Immature natural killer cell (primary cell): ENCODE results near the gene CHI3L1. TPM values are rescaled to one million over a fixed set of nuclear protein-coding genes. Genes with fewer than 3 reads are reported as not detected.

Experiments
- DNase-seq, 3 donors: peaks; one replicate each; pipeline ENCODE4 v3.0.0; 2022; ENCODE audit warnings: mixed read lengths in 1 of 3
- H3K27ac Mint-ChIP-seq, 6 donors: one replicate each; pipeline ENCODE4 v1.8.0; 2020; ENCODE audit warnings: mixed read lengths in 6 of 6, mild to moderate bottlenecking in 5 of 6, inconsistent platforms in 4 of 6, moderate library complexity in 3 of 6
- H3K27me3 Mint-ChIP-seq, 3 donors: one replicate each; pipeline ENCODE4 v1.8.0; 2020 to 2021; ENCODE audit warnings: low read depth in 3 of 3, mild to moderate bottlenecking in 3 of 3, mixed read lengths in 3 of 3, moderate library complexity in 3 of 3, inconsistent platforms in 1 of 3
- H3K36me3 Mint-ChIP-seq, 3 donors: one replicate each; pipeline ENCODE4 v1.8.0; 2020; ENCODE audit warnings: mixed read lengths in 3 of 3, inconsistent platforms in 2 of 3, mild to moderate bottlenecking in 2 of 3
- H3K4me1 Mint-ChIP-seq, 2 donors: one replicate each; pipeline ENCODE4 v1.8.0; 2020; ENCODE audit warnings: inconsistent platforms in 2 of 2, mild to moderate bottlenecking in 2 of 2, mixed read lengths in 2 of 2, moderate library complexity in 1 of 2
- H3K4me3 Mint-ChIP-seq, 5 donors: one replicate each; pipeline ENCODE4 v1.8.0; 2020; ENCODE audit warnings: mild to moderate bottlenecking in 5 of 5, mixed read lengths in 5 of 5, inconsistent platforms in 3 of 5, moderate library complexity in 3 of 5
- H3K9me3 Mint-ChIP-seq, 6 donors: one replicate each; pipeline ENCODE4 v1.8.0; 2020; ENCODE audit warnings: mild to moderate bottlenecking in 6 of 6, mixed read lengths in 6 of 6, inconsistent platforms in 4 of 6, moderate library complexity in 3 of 6
- polyA plus RNA-seq, 3 donors: library from polyadenylated mRNA; unstranded; fragments of 300-500 nt; fragmentation: Illumina TruSeq; gene quantifications; one replicate each; pipeline ENCODE4 v1.2.3, GENCODE V29; 2021

The CHI3L1 gene
- polyA plus RNA-seq, 3 donors from 2014 or later, result not detected

DNA sequence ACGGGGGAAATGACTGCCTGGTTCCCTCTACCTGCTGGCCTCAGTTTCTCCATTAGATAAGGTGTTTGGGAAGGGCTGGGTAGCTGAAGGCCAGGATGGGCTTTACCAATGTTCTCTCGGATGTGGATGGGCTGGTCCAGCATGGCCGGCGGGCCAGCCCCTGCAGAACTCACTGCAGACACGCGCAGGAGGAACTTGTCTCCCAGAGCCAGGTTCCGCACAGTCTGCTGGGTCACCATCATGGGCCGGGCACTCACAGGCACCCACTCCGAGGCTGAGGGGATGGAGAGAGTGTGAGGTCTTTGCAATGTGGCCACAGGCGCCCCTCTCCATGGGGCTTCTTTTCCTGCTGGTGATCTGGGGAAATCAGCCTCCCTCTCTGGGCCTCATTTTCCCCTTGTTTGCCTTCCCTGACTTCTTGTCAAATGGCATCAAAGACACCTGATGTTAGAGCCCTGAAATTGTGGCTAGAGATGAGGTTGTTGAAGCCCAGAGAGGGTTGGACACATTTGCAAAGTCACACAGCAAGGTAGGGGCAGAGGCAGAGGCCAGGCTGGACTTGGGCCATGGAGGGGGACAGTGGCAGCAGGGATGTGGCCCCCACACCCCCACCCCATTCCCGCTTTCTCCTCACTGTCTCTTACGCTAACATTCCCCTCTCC is 12.0 kb downstream of the CHI3L1 start:
- no peaks in the 10 kb centered on the region for H3K9me3 Mint-ChIP-seq
- no peaks in the 10 kb centered on the region for H3K4me1 Mint-ChIP-seq
- H3K27me3 Mint-ChIP-seq, result peaks cover 1 to 5% (median 3%) of the 10 kb centered on the region in 3 donors
- no peak overlapping the region for H3K27ac Mint-ChIP-seq
- no peaks in the 10 kb centered on the region for H3K36me3 Mint-ChIP-seq
- H3K4me3 Mint-ChIP-seq, result no peak overlapping the region
- DNase-seq, result no peak

GRCh38 chr1:203173566-203173965 is 12.9 kb downstream of the CHI3L1 start:
- Mint-ChIP-seq H3K36me3 (no peaks in the 10 kb centered on the region), H3K9me3 (no peaks in the 10 kb centered on the region), H3K27ac (no peak overlapping the region), H3K27me3 (peaks cover 0 to 5% (median 3%) of the 10 kb centered on the region in 3 donors), H3K4me1 (no peaks in the 10 kb centered on the region), H3K4me3 (no peak overlapping the region)
- no peak for DNase-seq

GRCh38 chr1:203173011-203173555 is 13.4 kb downstream of the CHI3L1 start:
- no peak for DNase-seq
- Mint-ChIP-seq H3K4me3 (no peak overlapping the region), H3K9me3 (no peaks in the 10 kb centered on the region), H3K4me1 (no peaks in the 10 kb centered on the region), H3K27ac (no peak overlapping the region), H3K27me3 (peaks cover 0 to 5% (median 3%) of the 10 kb centered on the region in 3 donors), H3K36me3 (no peaks in the 10 kb centered on the region)

GRCh38 chr1:203172184-203173010 is 14.1 kb downstream of the CHI3L1 start:
- Mint-ChIP-seq H3K36me3 (no peaks in the 10 kb centered on the region), H3K9me3 (no peaks in the 10 kb centered on the region), H3K27ac (no peak overlapping the region), H3K4me1 (no peaks in the 10 kb centered on the region), H3K4me3 (no peak overlapping the region), H3K27me3 (peaks cover 0 to 2% (median 1%) of the 10 kb centered on the region in 3 donors)
- peak; percentile 18 to 27 (median 20) for DNase-seq

DNA sequence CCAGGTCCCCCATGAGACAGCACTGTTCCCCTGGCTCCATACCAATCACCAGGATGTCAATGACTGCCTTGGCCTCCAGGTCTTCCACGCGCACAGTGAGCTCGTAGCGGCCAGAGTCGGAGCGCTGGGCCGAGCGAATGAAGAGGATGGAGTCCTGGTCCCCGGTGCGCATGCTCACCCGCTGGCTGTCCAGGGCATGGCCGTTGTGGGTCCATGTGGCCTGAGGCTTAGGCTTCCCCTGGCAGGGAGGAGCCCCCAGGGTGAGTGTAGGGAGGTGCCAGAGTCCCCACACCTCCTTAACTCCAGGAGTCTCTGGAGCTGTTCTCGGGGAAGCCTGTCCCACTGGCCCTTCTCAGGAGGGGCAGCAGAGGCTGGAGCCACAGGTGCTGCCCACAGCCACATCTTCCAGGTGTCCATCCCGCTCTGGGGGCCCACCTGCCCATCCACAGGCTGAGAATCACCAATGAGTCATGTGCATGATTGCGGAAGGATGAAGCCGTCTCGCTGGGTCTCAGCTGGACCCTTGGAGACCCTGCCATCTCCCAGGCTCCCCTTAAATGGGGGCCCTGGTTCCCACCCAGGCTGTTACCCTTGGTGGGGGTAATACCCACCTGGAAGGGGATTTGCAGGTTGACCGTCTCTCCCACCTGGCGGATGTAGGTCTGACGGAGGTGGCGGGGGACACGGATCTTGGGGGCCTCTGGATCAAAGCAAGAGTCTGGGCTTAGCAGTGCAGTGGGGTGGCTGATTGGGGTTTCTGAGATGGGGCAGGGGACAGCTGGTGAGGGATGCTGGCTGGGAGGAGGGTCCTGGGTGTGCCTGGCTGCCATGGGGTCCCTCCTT is 14.9 kb downstream of the CHI3L1 start:
- Mint-ChIP-seq H3K4me1 (no peaks in the 10 kb centered on the region), H3K36me3 (no peaks in the 10 kb centered on the region), H3K27ac (no peak overlapping the region), H3K27me3 (peaks cover 0 to 2% (median 1%) of the 10 kb centered on the region in 3 donors), H3K4me3 (no peak overlapping the region), H3K9me3 (no peaks in the 10 kb centered on the region)
- no peak for DNase-seq

- H3K4me3 Mint-ChIP-seq, result no peak overlapping the region
- H3K27ac Mint-ChIP-seq, result no peak overlapping the region
- peaks cover 0 to 1% (median under 1%) of the 10 kb centered on the region in 3 donors for H3K27me3 Mint-ChIP-seq
- H3K4me1 Mint-ChIP-seq, result no peaks in the 10 kb centered on the region
- H3K9me3 Mint-ChIP-seq, result no peaks in the 10 kb centered on the region
- DNase-seq, result no peak
- no peaks in the 10 kb centered on the region for H3K36me3 Mint-ChIP-seq
Observed at GRCh38 chr1:203170625-203171330, 15.7 kb downstream of the CHI3L1 start.

DNA sequence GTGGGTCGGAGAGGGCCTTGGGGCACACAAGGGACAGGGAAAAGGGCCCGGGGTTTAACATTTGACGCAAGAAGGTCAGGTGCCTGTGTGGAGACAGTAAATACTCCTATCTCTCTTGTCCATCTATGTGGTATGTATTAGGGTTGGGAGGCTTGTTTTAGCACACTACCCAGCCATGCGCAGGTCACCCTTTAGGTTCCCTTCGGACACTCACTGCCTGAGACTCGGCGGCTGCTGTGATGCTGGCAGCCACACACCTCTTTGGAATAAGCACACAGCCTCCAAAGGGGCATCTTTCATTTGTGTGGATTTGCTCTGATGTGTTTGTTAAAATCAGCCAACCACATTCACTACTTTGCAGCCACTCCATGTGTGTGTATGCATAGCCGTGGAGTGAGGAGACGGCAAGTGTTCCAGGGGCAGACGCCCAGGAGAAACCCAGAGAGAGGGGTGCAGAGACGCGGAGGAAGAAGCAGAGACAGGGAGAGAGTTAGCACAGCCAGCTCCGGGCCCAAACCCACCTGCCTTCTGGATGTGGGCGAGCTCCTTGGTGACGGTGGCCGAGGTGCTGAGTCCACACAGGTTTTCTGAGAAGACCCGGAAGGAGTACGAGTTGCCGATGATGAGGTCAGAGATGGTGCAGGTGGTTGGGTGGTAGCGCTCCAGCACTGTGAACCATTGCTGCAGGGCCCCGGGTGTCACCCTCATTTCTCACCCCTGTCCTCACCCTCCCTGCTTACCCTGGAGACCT is 16.6 kb downstream of the CHI3L1 start:
- Mint-ChIP-seq H3K9me3 (no peaks in the 10 kb centered on the region), H3K4me1 (no peaks in the 10 kb centered on the region), H3K36me3 (no peaks in the 10 kb centered on the region), H3K4me3 (no peak overlapping the region), H3K27ac (no peak overlapping the region), H3K27me3 (peaks cover 0 to 2% (median 1%) of the 10 kb centered on the region in 3 donors)
- DNase-seq, result no peak

DNA sequence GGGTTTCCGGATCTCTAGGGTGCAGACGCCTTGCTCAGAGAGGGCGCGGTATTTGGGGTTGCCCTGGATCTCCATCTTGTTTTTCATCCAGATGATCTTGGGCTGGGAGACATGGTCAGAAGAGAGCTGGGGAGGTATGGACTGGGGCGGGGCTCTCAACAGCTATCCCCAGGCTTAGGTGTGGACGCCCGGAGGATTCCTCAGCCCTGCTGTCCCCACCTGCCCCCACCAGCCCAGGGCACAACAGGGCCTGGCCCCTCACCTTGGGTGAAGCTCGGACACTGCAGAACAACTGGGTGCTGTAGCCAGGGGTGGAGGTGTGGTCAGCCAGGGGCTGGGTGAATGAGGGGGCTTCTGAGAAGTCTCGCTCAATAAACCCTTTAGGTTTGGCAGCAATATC is 17.5 kb downstream of the CHI3L1 start:
- no peak for DNase-seq
- no peaks in the 10 kb centered on the region for H3K9me3 Mint-ChIP-seq
- H3K27me3 Mint-ChIP-seq, result peaks cover 0 to 2% (median 1%) of the 10 kb centered on the region in 3 donors
- no peak overlapping the region for H3K27ac Mint-ChIP-seq
- no peak overlapping the region for H3K4me3 Mint-ChIP-seq
- H3K4me1 Mint-ChIP-seq, result no peaks in the 10 kb centered on the region
- H3K36me3 Mint-ChIP-seq, result no peaks in the 10 kb centered on the region

GRCh38 chr1:203168256-203168786 is 18.2 kb downstream of the CHI3L1 start:
- H3K27me3 Mint-ChIP-seq, result peaks cover under 1 to 2% (median 1%) of the 10 kb centered on the region in 3 donors
- no peak for DNase-seq
- H3K4me1 Mint-ChIP-seq, result no peaks in the 10 kb centered on the region
- no peak overlapping the region for H3K4me3 Mint-ChIP-seq
- H3K36me3 Mint-ChIP-seq, result no peaks in the 10 kb centered on the region
- no peaks in the 10 kb centered on the region for H3K9me3 Mint-ChIP-seq
- H3K27ac Mint-ChIP-seq, result no peak overlapping the region

DNA sequence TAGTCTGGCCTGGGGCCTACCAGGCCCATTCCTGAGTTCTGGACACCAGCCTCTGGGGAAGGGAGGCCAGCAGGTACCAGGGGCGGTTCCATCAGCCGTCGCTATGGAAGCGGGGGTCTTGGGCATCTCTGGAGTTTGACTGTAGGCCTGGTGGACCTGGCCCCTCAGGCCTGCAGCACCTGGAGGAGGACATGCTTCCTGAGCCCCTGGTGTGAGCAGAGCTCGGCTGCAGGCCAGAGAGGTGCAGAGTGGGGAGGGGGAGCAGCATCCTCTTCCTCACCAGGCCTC is 18.6 kb downstream of the CHI3L1 start:
- DNase-seq, result no peak
- H3K9me3 Mint-ChIP-seq, result no peaks in the 10 kb centered on the region
- no peaks in the 10 kb centered on the region for H3K36me3 Mint-ChIP-seq
- H3K4me3 Mint-ChIP-seq, result no peak overlapping the region
- no peaks in the 10 kb centered on the region for H3K4me1 Mint-ChIP-seq
- peaks cover 1 to 3% (median 2%) of the 10 kb centered on the region in 3 donors for H3K27me3 Mint-ChIP-seq
- H3K27ac Mint-ChIP-seq, result no peak overlapping the region

- Mint-ChIP-seq H3K9me3 (no peaks in the 10 kb centered on the region), H3K27me3 (peaks cover 2 to 3% (median 3%) of the 10 kb centered on the region in 3 donors), H3K4me3 (no peak overlapping the region), H3K27ac (no peak overlapping the region), H3K4me1 (no peaks in the 10 kb centered on the region), H3K36me3 (no peaks in the 10 kb centered on the region)
- DNase-seq, result no peak
Observed at GRCh38 chr1:203167026-203167912, 19.2 kb downstream of the CHI3L1 start.
